Nephron progenitor cell (in vitro differentiated cells): ENCODE data around the gene MYBL2.

Experiments used
- DNase-seq: peaks from one replicate; pipeline ENCODE4 v3.0.0; 2021
- H3K27ac Mint-ChIP-seq: 2 replicates; pipeline ENCODE4 v1.8.0; 2021; ENCODE audit warnings: mild to moderate bottlenecking, moderate library complexity, mixed read lengths
- H3K27me3 Mint-ChIP-seq: 2 replicates; pipeline ENCODE4 v1.8.0; 2021; ENCODE audit warnings: mild to moderate bottlenecking, low read depth, mixed read lengths; ENCODE audit not compliant: poor library complexity
- H3K36me3 Mint-ChIP-seq: 2 replicates; pipeline ENCODE4 v1.8.0; 2021; ENCODE audit warnings: low read depth, mixed read lengths
- H3K4me1 Mint-ChIP-seq: 2 replicates; pipeline ENCODE4 v1.8.0; 2021; ENCODE audit warnings: mixed read lengths
- H3K4me3 Mint-ChIP-seq: 2 replicates; pipeline ENCODE4 v1.8.0; 2021; ENCODE audit warnings: mild to moderate bottlenecking, moderate library complexity, mixed read lengths
- H3K9me3 Mint-ChIP-seq: 2 replicates; pipeline ENCODE4 v1.8.0; 2021; ENCODE audit warnings: mild to moderate bottlenecking, moderate library complexity, mixed read lengths
- TF ChIP-seq, protein P1 (sequence below): fragments of 200-600 bp; sonication (generic); IDR thresholded peaks from 2 replicates; pipeline ENCODE4 v1.5.0; 2021; ENCODE audit warnings: antibody characterized with exemption

MYBL2 gene

GRCh38 chr20:43700627-43701026 lies 33.7 kb downstream of the MYBL2 start:
- peaks cover 32% of the 10 kb centered on the region for H3K36me3 Mint-ChIP-seq
- DNase-seq = no peak
- no peak overlapping the region for H3K27ac Mint-ChIP-seq
- TF ChIP-seq, protein P1, sequence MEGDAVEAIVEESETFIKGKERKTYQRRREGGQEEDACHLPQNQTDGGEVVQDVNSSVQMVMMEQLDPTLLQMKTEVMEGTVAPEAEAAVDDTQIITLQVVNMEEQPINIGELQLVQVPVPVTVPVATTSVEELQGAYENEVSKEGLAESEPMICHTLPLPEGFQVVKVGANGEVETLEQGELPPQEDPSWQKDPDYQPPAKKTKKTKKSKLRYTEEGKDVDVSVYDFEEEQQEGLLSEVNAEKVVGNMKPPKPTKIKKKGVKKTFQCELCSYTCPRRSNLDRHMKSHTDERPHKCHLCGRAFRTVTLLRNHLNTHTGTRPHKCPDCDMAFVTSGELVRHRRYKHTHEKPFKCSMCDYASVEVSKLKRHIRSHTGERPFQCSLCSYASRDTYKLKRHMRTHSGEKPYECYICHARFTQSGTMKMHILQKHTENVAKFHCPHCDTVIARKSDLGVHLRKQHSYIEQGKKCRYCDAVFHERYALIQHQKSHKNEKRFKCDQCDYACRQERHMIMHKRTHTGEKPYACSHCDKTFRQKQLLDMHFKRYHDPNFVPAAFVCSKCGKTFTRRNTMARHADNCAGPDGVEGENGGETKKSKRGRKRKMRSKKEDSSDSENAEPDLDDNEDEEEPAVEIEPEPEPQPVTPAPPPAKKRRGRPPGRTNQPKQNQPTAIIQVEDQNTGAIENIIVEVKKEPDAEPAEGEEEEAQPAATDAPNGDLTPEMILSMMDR = no peak
- no peaks in the 10 kb centered on the region for H3K9me3 Mint-ChIP-seq
- no peak overlapping the region for H3K4me3 Mint-ChIP-seq
- H3K27me3 Mint-ChIP-seq = no peaks in the 10 kb centered on the region
- H3K4me1 Mint-ChIP-seq = no peaks in the 10 kb centered on the region

DNA sequence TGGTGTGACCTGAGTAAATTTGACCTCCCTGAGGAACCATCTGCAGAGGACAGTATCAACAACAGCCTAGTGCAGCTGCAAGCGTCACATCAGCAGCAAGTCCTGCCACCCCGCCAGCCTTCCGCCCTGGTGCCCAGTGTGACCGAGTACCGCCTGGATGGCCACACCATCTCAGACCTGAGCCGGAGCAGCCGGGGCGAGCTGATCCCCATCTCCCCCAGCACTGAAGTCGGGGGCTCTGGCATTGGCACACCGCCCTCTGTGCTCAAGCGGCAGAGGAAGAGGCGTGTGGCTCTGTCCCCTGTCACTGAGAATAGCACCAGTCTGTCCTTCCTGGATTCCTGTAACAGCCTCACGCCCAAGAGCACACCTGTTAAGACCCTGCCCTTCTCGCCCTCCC lies 35.6 kb downstream of the MYBL2 start:
- Mint-ChIP-seq H3K4me3 (no peak overlapping the region), H3K9me3 (no peaks in the 10 kb centered on the region), H3K27ac (no peak overlapping the region), H3K27me3 (no peaks in the 10 kb centered on the region), H3K4me1 (no peaks in the 10 kb centered on the region), H3K36me3 (peaks cover 37% of the 10 kb centered on the region)
- DNase-seq = no peak
- TF ChIP-seq, protein P1 = no peak

GRCh38 chr20:43710370-43711044 lies 43.6 kb downstream of the MYBL2 start:
- Mint-ChIP-seq H3K27ac (no peak overlapping the region), H3K9me3 (no peaks in the 10 kb centered on the region), H3K4me1 (no peaks in the 10 kb centered on the region), H3K4me3 (no peak overlapping the region), H3K36me3 (peaks cover 40% of the 10 kb centered on the region), H3K27me3 (peaks cover 3% of the 10 kb centered on the region)
- no peak for DNase-seq
- TF ChIP-seq, protein P1 = no peak

- TF ChIP-seq, protein P1 = no peak
- no peak for DNase-seq
- H3K36me3 Mint-ChIP-seq = peaks cover 36% of the 10 kb centered on the region
Measured at GRCh38 chr20:43711098-43711654, 44.3 kb downstream of the MYBL2 start.

DNA sequence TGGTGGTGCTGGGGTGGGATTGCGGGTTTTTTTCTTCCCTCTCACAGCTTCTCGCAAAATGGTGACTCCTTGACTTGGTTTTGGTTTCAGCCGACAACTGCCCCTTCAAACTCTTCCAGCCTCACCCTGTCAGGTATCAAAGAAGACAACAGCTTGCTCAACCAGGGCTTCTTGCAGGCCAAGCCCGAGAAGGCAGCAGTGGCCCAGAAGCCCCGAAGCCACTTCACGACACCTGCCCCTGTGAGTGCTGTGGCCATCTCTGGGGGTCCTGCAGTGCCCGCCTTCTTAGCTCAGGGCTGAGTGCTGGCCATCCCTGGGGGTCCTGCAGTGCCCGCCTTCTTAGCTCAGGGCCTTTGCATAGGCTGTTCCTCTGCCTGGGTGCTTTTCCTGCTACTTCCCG lies 48.1 kb downstream of the MYBL2 start:
- Mint-ChIP-seq H3K4me1 (no peaks in the 10 kb centered on the region), H3K9me3 (no peaks in the 10 kb centered on the region), H3K36me3 (peaks cover 27% of the 10 kb centered on the region), H3K27me3 (no peaks in the 10 kb centered on the region), H3K4me3 (no peak overlapping the region), H3K27ac (no peak overlapping the region)
- TF ChIP-seq, protein P1 = no peak
- DNase-seq = no peak

More at GRCh38 chr20:43711098-43711654, 44.3 kb downstream of the MYBL2 start:
- H3K27ac Mint-ChIP-seq = no peak overlapping the region
- H3K4me1 Mint-ChIP-seq = no peaks in the 10 kb centered on the region
- H3K27me3 Mint-ChIP-seq = peaks cover 3% of the 10 kb centered on the region
- H3K9me3 Mint-ChIP-seq = no peaks in the 10 kb centered on the region
- H3K4me3 Mint-ChIP-seq = no peak overlapping the region

GRCh38 chr20:43715511-43715910 lies 48.6 kb downstream of the MYBL2 start:
- Mint-ChIP-seq H3K9me3 (no peaks in the 10 kb centered on the region), H3K4me1 (peaks cover 1% of the 10 kb centered on the region), H3K27ac (no peak overlapping the region), H3K36me3 (peaks cover 29% of the 10 kb centered on the region), H3K27me3 (no peaks in the 10 kb centered on the region), H3K4me3 (no peak overlapping the region)
- DNase-seq = no peak
- TF ChIP-seq, protein P1 = no peak
